K562 (cell line): ENCODE measurements around the gene DUS1L.

Experiments
- CBX5 ChIP-seq: IDR thresholded peaks from 2 replicates; pipeline ENCODE4 v1.6.1; 2014; ENCODE audit warnings: low read depth, borderline replicate concordance
- JUND ChIP-seq, 2 experiments: IDR thresholded peaks; 2 replicates in 1 of 2; 3 replicates in 1 of 2; pipeline ENCODE4 v1.6.1; 2011; ENCODE audit warnings: borderline replicate concordance in 2 of 2, low read depth in 2 of 2, low read length in 2 of 2, improper control_type of control experiment in 1 of 2, missing biosample characterization in 1 of 2, missing genetic modification characterization in 1 of 2, missing genetic modification reagents in 1 of 2
- ZFX ChIP-seq: sonication (generic); formaldehyde crosslinking; IDR thresholded peaks from 2 replicates; pipeline ENCODE4 v1.8.0; 2022; ENCODE audit warnings: mild to moderate bottlenecking, missing genetic modification reagents, moderate library complexity
- ZNF24 ChIP-seq: fragments of 450-650 bp; IDR thresholded peaks from 2 replicates; pipeline ENCODE4 v1.6.1; 2016

DNA sequence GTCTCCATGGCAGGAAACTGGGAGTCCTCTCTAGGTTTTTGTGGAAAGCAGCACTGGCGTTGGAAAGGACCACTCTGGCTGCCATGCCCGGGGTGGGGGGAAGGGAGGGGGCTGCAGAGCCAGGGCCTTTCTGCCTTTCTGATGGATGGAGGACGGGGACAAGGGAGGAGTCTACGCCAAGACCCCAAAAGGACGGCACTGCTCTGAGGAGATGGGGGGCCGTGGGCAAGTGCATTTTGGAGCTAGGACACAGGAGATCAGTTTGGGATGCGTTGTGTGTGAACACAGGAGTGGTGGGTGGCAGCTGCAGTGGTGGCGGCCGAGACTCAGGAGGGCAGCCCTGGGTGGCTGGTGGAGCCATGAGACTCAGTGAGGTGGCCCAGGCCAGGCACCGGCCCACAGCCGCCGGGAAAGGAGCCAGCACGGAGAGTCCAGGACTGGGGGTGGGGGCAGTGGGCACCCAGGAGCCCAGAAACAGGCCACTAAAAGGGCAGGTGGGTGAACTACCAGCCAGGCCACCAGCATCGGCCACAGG lies 45.0 kb downstream of the DUS1L start:
- TF ChIP-seq ZNF24 (no peak), JUND (IDR thresholded peaks at IDR 0.05; ENCODE audit: borderline replicate concordance, low read depth, low read length) (no peak), JUND (tag; IDR thresholded peaks at IDR 0.05; ENCODE audit: borderline replicate concordance, low read depth, low read length) (no peak), CBX5 (no peak), ZFX (CRISPR knock-in tag) (no peak)
